Measurements from ENCODE around the gene FANCC.
"Not testable (repeated sequence)": the region's sequence is repeated elsewhere in the genome, so short reads cannot be mapped to it uniquely, and the experiment has no call there.

The FANCC gene

DNA sequence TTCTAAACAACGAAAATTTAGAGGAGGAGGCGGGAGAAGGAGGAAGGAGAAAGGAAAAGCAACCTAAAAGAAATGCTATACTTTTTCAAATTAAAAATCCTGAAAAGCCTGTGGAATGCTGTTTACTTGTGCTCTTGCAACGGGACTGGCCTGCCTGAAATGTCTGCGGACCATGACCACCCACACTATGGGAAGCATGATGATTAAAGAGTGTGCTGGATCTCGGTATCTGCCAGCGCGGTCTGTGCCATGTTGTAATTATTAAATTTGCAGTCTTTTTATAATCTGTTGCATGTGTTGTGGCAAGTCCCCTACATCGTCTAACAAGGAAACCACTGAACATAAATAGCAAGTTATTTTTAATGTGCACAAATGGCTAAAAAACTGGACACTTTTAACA lies 111.4 kb downstream of the FANCC start:
- H3K4me2 ChIP-seq (ENCODE audit: insufficient read depth, low read length), result no peak overlapping the region
- no peak overlapping the region for H2AFZ ChIP-seq (ENCODE audit: low read depth, low read length)
- H3K79me2 ChIP-seq (ENCODE audit: insufficient read depth, low read length), result no peaks in the 10 kb centered on the region
- no peak overlapping the region for H3K4me3 ChIP-seq (ENCODE audit: low read depth in 1 of 2, low read length in 2 of 2)
- no peak for ATAC-seq (ENCODE audit: insufficient read depth, low read depth)
- TF ChIP-seq EZH2 (IDR thresholded peaks at IDR 0.05; ENCODE audit: borderline replicate concordance, low read depth, low read length, severe bottlenecking), result no peak
- H3K9me3 ChIP-seq (ENCODE audit: insufficient read depth, low read length, severe bottlenecking), result no peaks in the 10 kb centered on the region
- no peaks in the 10 kb centered on the region for H3K36me3 ChIP-seq (ENCODE audit: insufficient read depth, low read length)
- no peaks in the 10 kb centered on the region for H4K20me1 ChIP-seq (ENCODE audit: insufficient read depth, low read length)
- H3K27me3 ChIP-seq (ENCODE audit: insufficient read depth, low read length, poor library complexity), result no peaks in the 10 kb centered on the region
- no peak overlapping the region for H3K27ac ChIP-seq (ENCODE audit: low read length)
- no peak for DNase-seq
- no peak overlapping the region for H3K9ac ChIP-seq (ENCODE audit: low read depth, low read length)
- H3K4me1 ChIP-seq (ENCODE audit: insufficient read depth, low read length), result no peaks in the 10 kb centered on the region

GRCh38 chr9:95204710-95205109 lies 112.8 kb downstream of the FANCC start:
- H3K36me3 ChIP-seq (ENCODE audit: insufficient read depth, low read length), result no peaks in the 10 kb centered on the region
- no peaks in the 10 kb centered on the region for H3K27me3 ChIP-seq (ENCODE audit: insufficient read depth, low read length, poor library complexity)
- no peak overlapping the region for H2AFZ ChIP-seq (ENCODE audit: low read depth, low read length)
- no peaks in the 10 kb centered on the region; the same call in 1 of the 2 replicates for H4K20me1 ChIP-seq (ENCODE audit: insufficient read depth, low read length)
- H3K4me3 ChIP-seq (ENCODE audit: low read depth in 1 of 2, low read length in 2 of 2), result no peak overlapping the region
- no peak overlapping the region for H3K27ac ChIP-seq (ENCODE audit: low read length)
- TF ChIP-seq, protein P1, sequence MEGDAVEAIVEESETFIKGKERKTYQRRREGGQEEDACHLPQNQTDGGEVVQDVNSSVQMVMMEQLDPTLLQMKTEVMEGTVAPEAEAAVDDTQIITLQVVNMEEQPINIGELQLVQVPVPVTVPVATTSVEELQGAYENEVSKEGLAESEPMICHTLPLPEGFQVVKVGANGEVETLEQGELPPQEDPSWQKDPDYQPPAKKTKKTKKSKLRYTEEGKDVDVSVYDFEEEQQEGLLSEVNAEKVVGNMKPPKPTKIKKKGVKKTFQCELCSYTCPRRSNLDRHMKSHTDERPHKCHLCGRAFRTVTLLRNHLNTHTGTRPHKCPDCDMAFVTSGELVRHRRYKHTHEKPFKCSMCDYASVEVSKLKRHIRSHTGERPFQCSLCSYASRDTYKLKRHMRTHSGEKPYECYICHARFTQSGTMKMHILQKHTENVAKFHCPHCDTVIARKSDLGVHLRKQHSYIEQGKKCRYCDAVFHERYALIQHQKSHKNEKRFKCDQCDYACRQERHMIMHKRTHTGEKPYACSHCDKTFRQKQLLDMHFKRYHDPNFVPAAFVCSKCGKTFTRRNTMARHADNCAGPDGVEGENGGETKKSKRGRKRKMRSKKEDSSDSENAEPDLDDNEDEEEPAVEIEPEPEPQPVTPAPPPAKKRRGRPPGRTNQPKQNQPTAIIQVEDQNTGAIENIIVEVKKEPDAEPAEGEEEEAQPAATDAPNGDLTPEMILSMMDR (IDR thresholded peaks at IDR 0.05; ENCODE audit: borderline replicate concordance, extremely low read depth, low read length, poor library complexity, severe bottlenecking), result no peak
- no peak for TF ChIP-seq EZH2 (IDR thresholded peaks at IDR 0.05; ENCODE audit: borderline replicate concordance, low read depth, low read length, severe bottlenecking)
- no peak for DNase-seq
- H3K9me3 ChIP-seq (ENCODE audit: insufficient read depth, low read length, severe bottlenecking), result no peaks in the 10 kb centered on the region
- no peaks in the 10 kb centered on the region for H3K4me1 ChIP-seq (ENCODE audit: insufficient read depth, low read length)
- no peak overlapping the region for H3K9ac ChIP-seq (ENCODE audit: low read depth, low read length)
- H3K79me2 ChIP-seq (ENCODE audit: insufficient read depth, low read length), result no peaks in the 10 kb centered on the region
- H3K4me2 ChIP-seq (ENCODE audit: insufficient read depth, low read length), result no peak overlapping the region
- ATAC-seq (ENCODE audit: insufficient read depth, low read depth), result no peak

GRCh38 chr9:95204310-95204709 lies 113.2 kb downstream of the FANCC start:
- no peaks in the 10 kb centered on the region for H3K27me3 ChIP-seq (ENCODE audit: insufficient read depth, low read length, poor library complexity)
- H3K9ac ChIP-seq (ENCODE audit: low read depth, low read length), result no peak overlapping the region
- H3K4me3 ChIP-seq (ENCODE audit: low read depth in 1 of 2, low read length in 2 of 2), result no peak overlapping the region
- no peaks in the 10 kb centered on the region for H3K9me3 ChIP-seq (ENCODE audit: insufficient read depth, low read length, severe bottlenecking)
- H2AFZ ChIP-seq (ENCODE audit: low read depth, low read length), result no peak overlapping the region
- H4K20me1 ChIP-seq (ENCODE audit: insufficient read depth, low read length), result no peaks in the 10 kb centered on the region; the same call in 1 of the 2 replicates
- no peaks in the 10 kb centered on the region for H3K36me3 ChIP-seq (ENCODE audit: insufficient read depth, low read length)
- H3K4me2 ChIP-seq (ENCODE audit: insufficient read depth, low read length), result no peak overlapping the region
- no peak overlapping the region for H3K27ac ChIP-seq (ENCODE audit: low read length)
- H3K4me1 ChIP-seq (ENCODE audit: insufficient read depth, low read length), result no peaks in the 10 kb centered on the region
- TF ChIP-seq EZH2 (IDR thresholded peaks at IDR 0.05; ENCODE audit: borderline replicate concordance, low read depth, low read length, severe bottlenecking), result no peak
- TF ChIP-seq, protein P1 (IDR thresholded peaks at IDR 0.05; ENCODE audit: borderline replicate concordance, extremely low read depth, low read length, poor library complexity, severe bottlenecking), result no peak
- H3K79me2 ChIP-seq (ENCODE audit: insufficient read depth, low read length), result no peaks in the 10 kb centered on the region
- DNase-seq (no peak), ATAC-seq (ENCODE audit: insufficient read depth, low read depth) (no peak)

DNA sequence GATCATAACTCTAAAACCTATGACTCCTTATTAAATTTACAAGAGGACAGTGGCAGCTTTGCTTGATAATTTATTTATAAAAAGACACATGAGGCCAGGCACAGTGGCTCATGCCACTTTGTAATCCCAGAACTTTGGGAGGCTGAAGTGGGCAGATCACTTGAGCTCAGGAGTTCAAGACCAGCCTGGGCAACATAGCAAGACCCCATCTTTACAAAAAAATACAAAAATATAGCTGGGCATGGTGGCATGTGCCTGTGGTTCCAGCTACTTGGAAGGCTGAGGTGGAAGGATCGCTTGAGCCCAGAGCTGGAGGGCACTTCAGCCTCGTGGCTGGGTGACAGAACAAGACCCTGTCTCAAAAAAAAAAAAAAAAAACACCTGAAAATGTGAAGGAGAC lies 114.5 kb downstream of the FANCC start:
- not testable (repeated sequence) for ATAC-seq (ENCODE audit: insufficient read depth, low read depth); H3K9me3 ChIP-seq (ENCODE audit: insufficient read depth, low read length, severe bottlenecking); H3K4me2 ChIP-seq (ENCODE audit: insufficient read depth, low read length); H3K27me3 ChIP-seq (ENCODE audit: insufficient read depth, low read length, poor library complexity); H3K36me3 ChIP-seq (ENCODE audit: insufficient read depth, low read length); H3K79me2 ChIP-seq (ENCODE audit: insufficient read depth, low read length); H3K4me1 ChIP-seq (ENCODE audit: insufficient read depth, low read length); H2AFZ ChIP-seq (ENCODE audit: low read depth, low read length); H3K9ac ChIP-seq (ENCODE audit: low read depth, low read length); DNase-seq; H4K20me1 ChIP-seq (ENCODE audit: insufficient read depth, low read length); H3K27ac ChIP-seq (ENCODE audit: low read length); H3K4me3 ChIP-seq (ENCODE audit: low read depth in 1 of 2, low read length in 2 of 2)

Data from DND-41 (cell line).